Suppressor macrophage (primary cell): Measurements from ENCODE around the gene HRCT1.
"Not testable (repeated sequence)": the region's sequence is repeated elsewhere in the genome, so short reads cannot be mapped to it uniquely, and the experiment has no call there.

Experiments used
- DNase-seq, 4 experiments: peaks; one replicate each; pipeline ENCODE4 v3.0.0-alpha.2; 2020 to 2022

The HRCT1 gene

GRCh38 chr9:35897376-35898099 lies 8.5 kb upstream of the HRCT1 start:
- not testable (repeated sequence) for DNase-seq

DNA sequence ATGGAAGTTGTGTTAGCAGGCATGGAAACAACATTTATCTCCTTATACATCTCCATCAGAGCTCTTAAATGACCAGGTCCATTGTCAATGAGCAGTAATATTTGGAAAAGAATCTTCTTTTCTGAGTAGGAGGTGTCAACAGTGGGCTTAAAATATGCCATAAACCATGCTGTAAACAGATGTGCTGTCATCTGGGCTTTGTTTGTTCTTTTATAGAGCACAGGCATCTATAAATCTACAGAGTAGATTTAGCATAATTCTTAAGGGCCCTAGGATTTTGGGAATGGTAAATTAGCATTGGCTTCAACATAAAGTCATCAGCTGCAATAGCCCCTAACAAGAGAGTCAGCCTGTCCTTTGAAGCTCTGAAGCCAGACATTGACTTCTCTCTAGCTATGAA lies 7.7 kb upstream of the HRCT1 start:
- no peak for DNase-seq

- no peak for DNase-seq
These were observed 7.0 kb upstream of the HRCT1 start for GRCh38 chr9:35899021-35899420.

- DNase-seq, result peak; percentile 50 to 77 (median 65)
These were observed 3.0 kb upstream of the HRCT1 start for GRCh38 chr9:35903049-35903448.

DNA sequence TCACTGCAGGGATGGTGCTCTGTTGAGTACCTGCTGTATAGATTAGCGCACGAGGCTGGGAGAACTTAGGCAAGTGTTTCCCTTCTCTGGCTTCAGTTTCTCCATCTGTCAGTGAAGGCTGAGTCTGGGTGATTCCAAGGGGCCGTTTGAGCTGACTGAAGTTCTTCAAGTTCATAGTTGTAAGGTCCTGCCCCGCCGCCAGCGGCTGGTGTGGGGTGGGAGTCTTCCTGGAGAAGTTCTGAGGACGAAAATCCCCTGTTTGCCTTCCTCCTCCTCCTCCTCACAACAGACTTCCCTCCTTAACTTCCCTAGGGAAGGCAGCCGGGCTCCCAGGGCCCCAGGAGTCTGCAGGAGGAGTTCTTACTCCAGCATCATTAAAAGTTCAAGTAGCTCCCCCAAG lies 1.7 kb upstream of the HRCT1 start:
- DNase-seq, result peak in 1 of 4 experiments; percentile 22

DNA sequence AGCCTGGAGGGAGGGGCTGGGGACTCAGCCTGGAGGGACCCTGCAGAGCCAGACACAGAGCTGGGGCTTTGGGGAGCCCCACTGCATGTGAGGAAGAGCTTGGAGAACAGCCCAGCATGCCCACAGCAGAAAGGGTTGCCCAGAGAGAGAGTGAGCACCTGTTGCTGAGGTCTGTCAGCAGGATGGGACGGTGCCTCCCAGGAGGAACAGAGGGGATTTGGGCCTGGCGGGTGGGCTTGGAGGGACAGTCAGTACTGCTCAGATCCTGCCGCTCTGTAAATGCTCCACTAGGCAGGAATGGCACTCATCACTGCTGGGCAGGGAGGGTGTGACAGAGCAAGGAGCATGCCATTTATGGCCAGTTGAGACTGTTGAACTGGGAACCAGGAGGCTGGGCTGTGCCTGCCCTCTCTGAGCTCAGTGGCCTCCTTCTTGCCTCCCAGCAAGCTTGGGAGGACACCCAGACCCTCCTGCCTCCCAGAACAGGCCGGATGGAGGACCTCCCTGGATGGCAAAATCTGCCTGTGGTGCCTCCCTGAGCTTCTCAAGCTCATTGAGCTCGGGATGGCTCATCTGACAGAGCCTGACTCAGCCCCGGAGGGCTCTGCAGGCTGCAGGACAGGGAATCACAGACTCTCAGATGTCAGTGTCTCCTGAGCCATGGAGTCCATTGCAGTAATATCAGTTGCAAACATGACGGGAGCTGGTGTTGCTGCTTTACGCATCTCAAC lies 786 bp upstream of the HRCT1 start:
- DNase-seq, result no peak

DNA sequence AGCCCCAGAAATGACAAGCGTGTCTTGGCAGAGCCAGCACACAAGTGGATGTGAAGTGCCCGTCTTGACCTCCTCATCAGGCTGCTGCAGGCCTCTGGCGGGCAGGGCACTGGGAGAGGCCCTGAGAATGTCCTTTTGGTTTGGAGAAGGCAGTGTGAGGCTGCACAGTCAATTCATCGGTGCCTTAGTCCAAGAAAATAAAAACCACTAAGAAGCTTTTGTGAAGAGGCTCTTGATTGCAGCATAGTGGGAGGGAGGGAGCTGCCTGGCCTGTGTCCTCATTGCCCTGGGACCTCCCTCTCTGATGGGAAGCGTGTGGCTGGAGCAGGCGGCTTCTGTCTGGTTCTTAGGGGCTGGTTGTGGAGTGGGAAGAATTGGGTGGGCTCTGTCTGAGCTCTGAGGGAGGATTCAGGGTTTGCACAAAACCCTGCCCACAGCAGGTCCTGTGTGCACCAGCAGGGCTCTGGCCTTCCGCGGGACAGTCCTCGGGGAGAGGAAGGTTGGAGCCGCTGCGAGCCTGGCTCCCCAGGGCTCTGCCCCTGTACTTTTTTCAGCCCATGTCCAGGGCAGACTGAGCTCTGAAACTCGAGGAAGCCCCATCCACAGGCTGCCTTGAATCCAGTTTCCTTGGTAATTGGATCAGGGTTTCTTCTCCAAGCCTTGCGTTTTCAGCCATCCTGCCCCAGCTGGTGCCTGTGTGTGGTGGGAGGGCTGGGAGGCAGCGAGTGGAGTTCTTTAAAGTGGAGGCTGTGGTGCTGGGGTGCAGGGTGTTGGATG lies 1.1 kb downstream of the HRCT1 start:
- no peak for DNase-seq

DNA sequence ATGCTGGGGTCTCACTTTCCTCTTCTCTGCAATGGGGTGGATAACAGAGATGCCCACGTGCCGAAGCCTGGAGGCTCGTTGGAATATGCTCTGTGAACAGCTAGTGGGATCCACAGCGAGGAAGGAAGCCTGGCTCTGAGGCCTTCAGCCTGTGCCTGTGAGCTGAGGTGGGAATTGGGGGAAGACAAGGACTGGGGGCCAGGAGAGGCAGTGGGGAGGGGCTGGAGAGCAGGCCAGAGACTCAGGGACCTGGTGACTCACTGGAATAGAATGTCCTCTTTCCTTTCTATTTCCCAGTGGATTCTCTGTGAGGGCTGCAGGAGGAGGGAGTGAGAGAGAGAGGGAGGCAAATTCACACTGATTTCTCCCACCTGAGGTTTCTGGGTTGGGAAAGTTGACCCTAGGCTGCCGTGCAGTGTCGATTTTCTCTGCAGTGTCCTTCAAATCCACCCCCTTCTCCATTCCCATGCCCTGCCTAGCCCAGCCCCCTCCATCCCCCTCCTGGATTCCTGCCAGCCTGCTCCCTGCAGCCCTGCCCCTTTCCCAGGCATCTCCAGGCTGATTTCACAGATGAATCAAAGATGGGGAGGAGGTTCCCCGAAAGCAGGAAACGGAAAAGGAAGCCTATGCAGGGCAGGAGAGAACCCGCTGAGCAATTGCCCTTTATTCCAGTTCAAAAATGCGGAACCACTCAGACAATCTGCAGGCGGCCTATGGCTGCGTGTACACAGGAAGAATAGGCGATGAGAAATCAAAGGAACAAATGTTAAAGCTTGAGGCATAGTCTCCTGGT lies 1.9 kb downstream of the HRCT1 start:
- peak; percentile 58 to 86 (median 75) for DNase-seq

DNA sequence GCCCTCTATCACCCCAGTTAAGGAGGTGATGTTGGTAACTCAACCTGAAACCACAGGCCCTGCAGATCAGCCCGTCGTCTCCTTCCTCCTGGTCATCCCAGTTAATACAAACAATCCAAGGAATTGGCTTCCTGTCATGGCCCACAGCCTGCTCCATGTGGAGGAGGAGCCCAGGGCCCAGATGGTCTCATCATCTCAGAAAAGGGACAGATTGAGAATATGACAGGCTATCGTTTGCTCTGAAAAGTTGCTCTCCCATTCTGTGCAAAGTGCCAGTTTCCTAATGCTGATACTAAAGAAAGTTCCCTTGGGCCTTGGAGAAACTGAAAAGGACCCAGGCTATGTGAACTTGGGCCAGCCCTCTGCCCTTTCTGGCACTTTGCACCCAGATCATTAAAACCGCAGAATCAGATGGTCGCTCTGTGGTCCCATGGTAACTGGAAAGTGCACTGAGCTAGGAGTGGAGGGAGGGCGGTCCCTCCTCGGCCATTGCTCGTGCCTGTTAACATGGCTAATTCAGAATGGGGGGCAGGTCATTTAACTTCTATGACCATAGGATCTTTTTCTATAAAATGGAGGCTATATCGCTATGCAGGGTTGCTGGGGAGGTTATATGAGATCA lies 2.6 kb downstream of the HRCT1 start:
- no peak for DNase-seq

GRCh38 chr9:35909274-35909673 lies 3.3 kb downstream of the HRCT1 start, which contains the start of gene SPAAR:
SPAAR (plus strand) TSS chr9:35909490; CDS start chr9:35910464, 974 bp downstream.
- DNase-seq, result no peak

- DNase-seq, result no peak
These were observed 3.9 kb downstream of the HRCT1 start for GRCh38 chr9:35909687-35910612.

- peak; percentile 31 to 46 (median 39) for DNase-seq
These were observed 4.8 kb downstream of the HRCT1 start for GRCh38 chr9:35910613-35911359.

DNA sequence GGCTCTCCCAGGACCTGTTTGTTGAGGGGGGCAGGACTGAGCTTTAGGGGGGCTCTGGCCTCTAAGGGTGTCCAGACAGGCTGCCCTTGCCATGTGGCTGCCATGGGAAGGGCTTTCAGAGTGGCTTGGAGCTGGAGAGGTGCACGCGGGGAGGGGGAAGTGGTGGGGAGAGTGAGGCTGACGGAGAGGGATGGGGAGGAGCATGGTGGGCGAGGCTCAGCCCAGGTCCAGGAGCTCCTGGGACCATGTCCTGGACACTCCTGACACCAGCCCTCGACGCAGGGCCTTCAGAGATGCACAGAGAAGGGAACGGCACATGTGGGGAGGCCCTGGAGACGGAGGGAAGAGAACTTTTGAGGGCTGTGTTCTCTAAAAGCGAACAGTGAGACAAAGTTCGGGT lies 5.7 kb downstream of the HRCT1 start:
- no peak for DNase-seq

- DNase-seq, result no peak
These were observed 6.9 kb downstream of the HRCT1 start for GRCh38 chr9:35912791-35913400.

GRCh38 chr9:35913429-35913828 lies 7.4 kb downstream of the HRCT1 start:
- DNase-seq, result not testable (repeated sequence)

DNA sequence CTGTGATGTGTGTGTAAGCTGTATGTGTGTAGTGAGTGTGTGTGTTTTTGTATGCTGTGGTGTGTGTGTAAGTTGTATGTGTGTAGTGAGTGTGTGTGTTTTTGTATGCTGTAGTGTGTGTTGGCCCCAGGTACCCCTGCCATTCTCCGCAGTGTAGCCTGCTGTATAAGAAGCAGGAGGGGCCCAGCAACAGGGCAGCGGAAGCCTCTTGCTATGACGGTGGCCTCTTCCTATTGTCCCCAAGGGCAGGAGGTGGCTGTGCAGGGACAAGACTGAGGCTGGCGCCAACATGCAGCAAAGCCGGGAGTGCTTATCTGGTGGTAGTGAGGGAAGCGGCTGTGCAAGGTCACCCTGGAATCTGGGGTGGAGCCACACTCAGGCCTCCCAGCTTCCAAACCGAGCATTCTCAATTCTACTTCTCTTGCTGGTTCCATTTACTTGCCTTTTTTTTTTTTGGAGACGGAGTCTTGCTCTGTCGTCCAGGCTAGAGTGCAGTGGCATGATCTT lies 8.4 kb downstream of the HRCT1 start:
- DNase-seq, result peak in 3 of 4 experiments; percentile 21 to 43 (median 30)

- DNase-seq, result no peak
These were observed 9.8 kb downstream of the HRCT1 start for GRCh38 chr9:35915681-35916294.

- DNase-seq, result no peak
These were observed 11.3 kb downstream of the HRCT1 start for GRCh38 chr9:35917261-35917660.

DNA sequence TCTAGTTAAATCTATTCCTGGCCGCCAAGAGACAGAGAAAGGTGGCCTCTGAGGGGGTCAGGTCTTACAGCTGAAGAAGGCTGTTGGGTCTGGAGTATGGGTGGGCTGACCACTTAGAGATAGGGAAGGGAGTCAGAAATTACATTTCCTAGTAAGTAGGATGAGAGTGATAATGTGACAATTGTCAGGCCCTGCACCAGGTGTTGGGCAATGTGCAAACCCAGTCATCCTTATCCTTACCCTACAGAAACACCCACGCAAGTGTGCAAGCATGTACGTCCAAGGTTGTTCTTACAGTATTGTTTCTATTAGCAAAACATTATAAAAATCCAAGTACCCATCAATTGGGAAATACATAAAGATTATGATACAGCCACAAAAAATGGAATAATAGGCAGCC lies 12.8 kb downstream of the HRCT1 start:
- no peak for DNase-seq
